Endothelial cell of umbilical vein (primary cell): Measurements from ENCODE around the gene RASL10B. TPM values are rescaled to one million over a fixed set of nuclear protein-coding genes. Genes with fewer than 3 reads are reported as not detected.

Experiments used
- BruUV-seq: library from RNA; stranded (reverse); fragments of 400-500 nt; replicated peaks from 2 replicates; lab custom pipeline; 2021; lab: Mats Ljungman, UMichigan
- CTCF ChIA-PET: fragments of 300-600, 350-600 bp; sonication (Branson Sonifier 250); formaldehyde crosslinking; loops from one replicate; lab custom pipeline; 2021; ENCODE audit warnings: antibody characterized with exemption, inconsistent platforms; lab: Charles Lee
- POLR2A ChIA-PET: fragments of 300-600, 350-600 bp; sonication (Branson Sonifier 250); formaldehyde crosslinking; loops from one replicate; lab custom pipeline; 2021; ENCODE audit warnings: antibody characterized with exemption, inconsistent platforms; lab: Charles Lee
- DNase-seq: peaks from one replicate; pipeline ENCODE4 v3.0.0-alpha.2; 2011; ENCODE audit warnings: low read depth, low spot score
- FAIRE-seq: peaks from 2 replicates; lab custom pipeline; 2011; peaks lifted over from hg19 to GRCh38; lab: Jason Lieb, UNC
- H2AFZ ChIP-seq: 2 replicates; pipeline ENCODE4 v1.6.0; 2012; ENCODE audit warnings: low read depth, low read length, control low read depth, inconsistent platforms
- H3K27ac ChIP-seq: 2 replicates; pipeline ENCODE4 v1.5.1; 2011; ENCODE audit warnings: low read depth, mild to moderate bottlenecking, control low read depth, low read length, moderate library complexity; ENCODE audit not compliant: insufficient read depth
- H3K27me3 ChIP-seq, 2 experiments: 2 replicates each; pipeline versions ENCODE4 v1.6.0 to v1.6.1; 2011; ENCODE audit warnings: low read length in 2 of 2, mixed read lengths in 1 of 2; ENCODE audit not compliant: control insufficient read depth in 2 of 2, insufficient read depth in 2 of 2
- H3K36me3 ChIP-seq, 2 experiments: 2 replicates in 1 of 2; 3 replicates in 1 of 2; pipeline ENCODE4 v1.5.1; 2011; ENCODE audit warnings: low read length in 2 of 2, mild to moderate bottlenecking in 1 of 2, moderate library complexity in 1 of 2; ENCODE audit not compliant: control insufficient read depth in 2 of 2, insufficient read depth in 2 of 2; ENCODE audit errors: extremely low read depth in 1 of 2
- H3K4me1 ChIP-seq: 3 replicates; pipeline ENCODE4 v1.5.1; 2011; ENCODE audit warnings: mild to moderate bottlenecking, low read length; ENCODE audit not compliant: control insufficient read depth, insufficient read depth; ENCODE audit errors: extremely low read depth
- H3K4me2 ChIP-seq: 2 replicates; pipeline ENCODE4 v1.6.1; 2011; ENCODE audit warnings: low read length, control low read depth, mixed read lengths; ENCODE audit not compliant: insufficient read depth
- H3K4me3 ChIP-seq, 3 experiments: fragments of 200-600 bp in 1 of 3; sonication (generic), shearing (Covaris generic) in 1 of 3; replicated peaks in 1 of 3; 2 replicates each; pipeline ENCODE4 v1.5.1; 2011 to 2016; ENCODE audit warnings: control low read depth in 3 of 3, low read length in 3 of 3, mild to moderate bottlenecking in 2 of 3, inconsistent platforms in 1 of 3, low read depth in 1 of 3, moderate library complexity in 1 of 3; ENCODE audit not compliant: insufficient read depth in 1 of 3
- H3K79me2 ChIP-seq: 2 replicates; pipeline ENCODE4 v1.6.0; 2012; ENCODE audit warnings: low read length, inconsistent platforms; ENCODE audit not compliant: control insufficient read depth, insufficient read depth
- H3K9ac ChIP-seq: replicated peaks from 2 replicates; pipeline ENCODE3; 2011; ENCODE audit warnings: low read length, control low read depth; ENCODE audit not compliant: insufficient read depth; ENCODE audit errors: extremely low read depth
- H3K9me1 ChIP-seq: replicated peaks from 3 replicates; pipeline ENCODE4 v1.6.0; 2011; ENCODE audit warnings: mild to moderate bottlenecking, low read length; ENCODE audit not compliant: control insufficient read depth, insufficient read depth; ENCODE audit errors: extremely low read depth
- H3K9me3 ChIP-seq: replicated peaks from 2 replicates; pipeline ENCODE4 v1.5.1; 2012; ENCODE audit warnings: low read length, inconsistent platforms; ENCODE audit not compliant: control insufficient read depth, insufficient read depth
- H4K20me1 ChIP-seq: replicated peaks from 2 replicates; pipeline ENCODE3; 2011; ENCODE audit warnings: mild to moderate bottlenecking, low read length; ENCODE audit not compliant: control insufficient read depth, insufficient read depth; ENCODE audit errors: extremely low read depth
- GATA2 ChIP-seq: IDR thresholded peaks from 2 replicates; pipeline ENCODE4 v1.7.0; 2011; ENCODE audit warnings: low read depth, mild to moderate bottlenecking, moderate library complexity, mixed read lengths, low read length; ENCODE audit not compliant: insufficient read length, insufficient read depth
- JUN ChIP-seq: IDR thresholded peaks from 2 replicates; pipeline ENCODE4 v1.6.1; 2011; ENCODE audit warnings: borderline replicate concordance, low read depth; ENCODE audit not compliant: insufficient read length, insufficient read depth
- MAX ChIP-seq: IDR thresholded peaks from 2 replicates; pipeline ENCODE4 v1.6.1; 2011; ENCODE audit not compliant: insufficient read depth, insufficient read length
- dilution Hi-C: fragments of 300-500 bp; cut with MboI; formaldehyde crosslinking; loops from one replicate; pipeline ENCODE4 v1.15.0; 2019; ENCODE audit warnings: low sequenced_read_pairs; ENCODE audit not compliant: extremely low pct_ligation_motif_present
- intact Hi-C: fragments of 100-400 bp; cut with micrococcal nuclease; formaldehyde crosslinking; loops from one replicate; pipeline ENCODE4 v1.10.0; 2022
- polyA plus RNA-seq, 4 experiments: library from polyadenylated mRNA; depleted of rRNA in 3 of 4; stranded (reverse) in 3 of 4; unstranded in 1 of 4; fragments of >200 nt; gene quantifications; 2 replicates each; pipeline versions ENCODE4 v1.2.1 to v1.2.3, GENCODE V29; 2011 to 2012; ENCODE audit warnings: missing spikeins in 1 of 4
- total RNA-seq: library from RNA; stranded (reverse); gene quantifications from 2 replicates; pipeline ENCODE4 v1.2.3, GENCODE V29; 2021
- TF ChIP-seq, protein P1 (sequence below), 2 donors: IDR thresholded peaks; 1 replicate in 1 of 2; 2 replicates in 1 of 2; pipeline ENCODE4 v1.5.1; 2011; ENCODE audit warnings: low read length in 2 of 2, mild to moderate bottlenecking in 2 of 2, moderate library complexity in 2 of 2, control low read depth in 1 of 2, inconsistent platforms in 1 of 2, low read depth in 1 of 2; ENCODE audit not compliant: insufficient read depth in 1 of 2; ENCODE audit errors: extremely low read depth in 1 of 2

The RASL10B gene
- total and polyA plus RNA-seq, 2 donors (not counting 3 experiments of a cell fraction or from before 2014, with no cell fraction given) = 0.19 to 0.71 TPM

DNA sequence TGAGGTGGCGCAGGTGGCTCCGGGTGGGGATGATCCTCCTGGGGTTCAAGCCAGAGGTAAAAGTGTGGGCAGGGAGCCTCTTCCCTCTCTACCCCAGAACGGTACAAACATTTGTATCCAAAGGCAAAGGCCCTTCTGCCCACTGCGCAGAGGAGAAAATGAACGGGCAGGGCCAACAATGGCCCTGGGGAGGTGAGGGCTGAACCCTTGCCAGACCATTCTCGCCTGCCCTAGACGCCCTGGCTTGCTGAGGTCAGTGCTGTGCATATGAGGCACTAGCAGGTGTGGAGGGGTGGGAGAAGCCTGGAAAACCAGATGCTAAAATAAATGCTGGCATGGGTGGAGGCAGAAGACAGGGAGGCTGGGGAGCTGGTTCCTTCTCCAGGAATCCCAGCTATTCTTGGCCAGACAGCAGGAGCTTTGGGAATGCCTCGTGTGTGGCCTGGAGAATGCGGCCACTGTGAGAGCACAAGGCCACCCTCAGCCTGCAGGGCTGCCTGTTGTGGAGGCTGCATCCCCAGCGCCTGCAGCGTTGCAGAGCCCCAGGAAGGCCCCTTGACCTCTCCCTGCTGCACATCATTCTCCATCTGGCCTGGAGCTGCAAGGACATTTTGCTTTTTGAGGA lies 33.8 kb downstream of the RASL10B start:
- Histone ChIP-seq H3K4me3 (no peak overlapping the region), H3K4me2 (no peak overlapping the region), H3K27me3 (peaks cover 2 to 3% of the 10 kb centered on the region in 2 experiments), H3K9ac (no peak overlapping the region), H3K4me1 (peaks cover 7% of the 10 kb centered on the region), H3K79me2 (no peaks in the 10 kb centered on the region), H3K36me3 (no peaks in the 10 kb centered on the region), H3K9me3 (no peaks in the 10 kb centered on the region), H4K20me1 (no peaks in the 10 kb centered on the region), H3K27ac (no peak overlapping the region), H3K9me1 (no peaks in the 10 kb centered on the region), H2AFZ (no peak overlapping the region)
- ChIA-PET CTCF (interaction anchor here (1.2 to 8.5 kb wide), 12 partner anchors 10 to 78 kb away, joined by 5 to 453 read pairs (median 27); partner anchors contain the start of genes GAS2L2, MMP28 and TAF15), POLR2A (interaction anchor here (2.3 kb wide), 1 partner anchor 44 kb away, joined by 39 read pairs; the partner anchor contains the start of gene TAF15)
- DNase-seq (no peak), FAIRE-seq (no peak)
- intact Hi-C loops = no loop called here
- TF ChIP-seq, protein P1, sequence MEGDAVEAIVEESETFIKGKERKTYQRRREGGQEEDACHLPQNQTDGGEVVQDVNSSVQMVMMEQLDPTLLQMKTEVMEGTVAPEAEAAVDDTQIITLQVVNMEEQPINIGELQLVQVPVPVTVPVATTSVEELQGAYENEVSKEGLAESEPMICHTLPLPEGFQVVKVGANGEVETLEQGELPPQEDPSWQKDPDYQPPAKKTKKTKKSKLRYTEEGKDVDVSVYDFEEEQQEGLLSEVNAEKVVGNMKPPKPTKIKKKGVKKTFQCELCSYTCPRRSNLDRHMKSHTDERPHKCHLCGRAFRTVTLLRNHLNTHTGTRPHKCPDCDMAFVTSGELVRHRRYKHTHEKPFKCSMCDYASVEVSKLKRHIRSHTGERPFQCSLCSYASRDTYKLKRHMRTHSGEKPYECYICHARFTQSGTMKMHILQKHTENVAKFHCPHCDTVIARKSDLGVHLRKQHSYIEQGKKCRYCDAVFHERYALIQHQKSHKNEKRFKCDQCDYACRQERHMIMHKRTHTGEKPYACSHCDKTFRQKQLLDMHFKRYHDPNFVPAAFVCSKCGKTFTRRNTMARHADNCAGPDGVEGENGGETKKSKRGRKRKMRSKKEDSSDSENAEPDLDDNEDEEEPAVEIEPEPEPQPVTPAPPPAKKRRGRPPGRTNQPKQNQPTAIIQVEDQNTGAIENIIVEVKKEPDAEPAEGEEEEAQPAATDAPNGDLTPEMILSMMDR (IDR thresholded peaks at IDR 0.05; ENCODE audit: extremely low read depth in 1 of 2, insufficient read depth in 1 of 2, low read depth in 1 of 2, low read length in 2 of 2) = no peak
- TF ChIP-seq GATA2 (no peak), MAX (no peak), JUN (no peak)
- dilution Hi-C loops = no loop called here
- BruUV-seq = no TSS peak
